ENCODE measurements around the gene ANKRD63.

ANKRD63 gene

DNA sequence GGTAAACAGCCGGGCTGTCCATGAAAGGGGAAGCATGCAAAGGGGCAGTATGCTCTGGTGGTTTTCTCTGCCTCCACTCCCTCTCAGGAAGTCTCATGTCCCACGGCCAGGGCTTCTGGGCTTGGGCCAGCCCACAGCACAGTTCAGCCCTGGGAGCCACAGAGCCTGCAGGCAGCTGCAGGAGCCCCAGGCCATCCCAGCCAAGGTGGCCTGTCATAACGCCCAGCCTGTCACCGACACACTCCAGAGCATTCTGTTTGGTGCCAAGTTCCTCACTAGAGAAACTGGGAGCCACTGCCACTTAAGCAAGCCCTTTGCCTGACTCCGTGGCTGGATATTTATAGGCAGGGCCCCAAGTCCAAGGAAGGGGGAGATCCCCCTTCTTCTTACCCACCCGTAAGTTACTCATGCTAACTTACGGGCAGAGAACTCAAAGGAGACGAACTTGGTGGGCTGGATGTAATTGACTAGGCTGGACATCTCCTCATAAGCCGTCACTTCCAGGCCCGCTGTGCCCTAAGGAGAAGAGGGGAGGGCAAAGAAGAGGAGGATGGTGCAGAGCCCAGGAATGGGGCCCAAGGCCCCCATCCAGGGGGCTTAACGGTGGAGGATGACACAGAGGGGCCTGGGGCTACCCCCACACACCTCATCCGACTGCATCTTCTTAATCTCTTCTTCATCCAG lies 13.2 kb upstream of the ANKRD63 start:
- no peak for DNase-seq (ENCODE audit: low read depth in 1 of 2, low spot score in 1 of 2)

- no peak for DNase-seq (ENCODE audit: low read depth in 1 of 2, low spot score in 1 of 2)
Observed at GRCh38 chr15:40295297-40295696, 12.4 kb upstream of the ANKRD63 start.

DNA sequence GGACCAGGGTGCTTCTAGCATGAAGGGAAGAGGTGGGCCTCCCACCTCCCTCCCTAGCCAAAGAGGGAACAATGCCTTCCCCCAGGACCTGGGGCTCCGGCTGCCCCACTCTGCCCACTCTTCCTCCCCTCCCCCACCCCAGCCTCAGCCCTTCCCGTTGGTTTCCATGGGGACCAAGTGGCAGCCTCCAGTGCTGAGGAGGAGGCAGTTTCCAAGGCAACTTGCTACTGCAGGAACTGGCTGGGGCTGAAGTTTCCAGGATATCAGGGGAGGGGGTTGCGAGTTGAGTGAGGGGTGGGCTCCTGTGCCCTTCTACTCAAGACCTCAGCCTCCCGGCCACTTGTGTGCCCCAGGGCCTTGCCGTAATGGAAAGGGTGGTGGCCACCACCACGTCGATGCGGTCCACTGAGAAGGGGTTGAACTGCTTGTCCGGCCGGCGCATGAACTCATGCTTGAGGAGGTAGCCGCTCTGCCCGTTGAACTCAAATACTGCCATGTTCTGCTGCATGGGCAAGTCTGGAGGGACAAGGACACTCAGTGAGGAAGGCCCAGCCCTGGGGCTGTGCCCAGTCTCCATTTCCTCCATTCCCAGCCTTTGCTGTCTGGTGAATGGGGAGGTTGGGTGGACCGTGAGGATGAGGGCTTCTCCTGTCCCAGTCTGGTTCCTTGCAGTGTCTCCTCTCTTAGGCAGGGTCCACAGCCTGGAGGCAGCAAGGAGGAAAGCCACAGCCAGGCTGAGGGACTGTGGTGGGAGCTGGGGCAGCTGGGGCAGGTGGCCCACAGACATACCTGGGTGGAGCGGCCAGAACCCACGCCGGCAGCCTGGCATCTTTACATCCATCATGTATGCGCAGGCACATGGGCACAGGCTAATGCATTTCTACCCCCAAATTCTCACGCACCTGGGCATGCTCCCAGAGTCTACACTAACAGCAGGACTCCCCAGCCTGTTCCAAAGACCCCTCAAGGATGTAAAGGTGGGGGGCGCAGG lies 11.3 kb upstream of the ANKRD63 start:
- no peak for DNase-seq (ENCODE audit: low read depth in 1 of 2, low spot score in 1 of 2)

DNA sequence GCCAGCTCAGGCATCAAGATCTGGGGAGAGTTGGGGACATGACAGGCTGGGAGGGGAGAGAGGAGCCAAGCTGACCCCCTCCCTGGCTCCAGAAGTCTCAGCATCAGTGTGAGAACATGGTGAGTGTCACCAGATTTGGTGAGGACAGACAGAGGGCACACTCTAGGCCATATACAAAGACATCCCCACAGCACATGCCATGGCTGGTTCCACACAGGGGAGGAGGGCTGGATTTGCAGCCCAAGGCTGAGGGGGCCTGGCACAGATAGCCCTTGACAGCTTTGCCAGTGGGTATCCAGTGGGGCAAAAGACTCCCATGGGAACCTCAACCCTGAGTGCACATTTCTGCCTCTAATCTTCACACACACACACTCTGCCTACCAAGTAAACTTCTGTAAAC lies 10.1 kb upstream of the ANKRD63 start:
- DNase-seq (ENCODE audit: low read depth in 1 of 2, low spot score in 1 of 2) = no peak

DNA sequence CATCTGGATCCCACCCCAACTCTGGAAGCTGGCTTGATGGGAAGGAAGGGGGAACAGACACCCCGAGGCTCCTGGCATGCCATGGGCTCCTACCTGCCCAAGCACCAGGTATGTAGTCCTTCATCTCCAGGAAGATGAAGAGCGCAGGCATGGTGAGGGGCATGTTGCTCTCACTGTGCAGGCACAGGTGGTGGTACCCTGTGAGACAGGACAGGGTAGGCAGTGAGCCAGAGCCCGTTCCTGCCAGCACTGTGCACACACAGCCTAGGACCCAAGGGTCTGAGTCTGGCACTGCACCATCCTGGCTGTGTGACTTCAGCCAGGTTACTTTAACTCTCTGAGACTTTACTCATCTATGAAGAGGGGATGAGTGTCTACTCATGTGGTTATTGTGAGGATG lies 9.4 kb upstream of the ANKRD63 start:
- DNase-seq (ENCODE audit: low read depth in 1 of 2, low spot score in 1 of 2) = no peak

DNA sequence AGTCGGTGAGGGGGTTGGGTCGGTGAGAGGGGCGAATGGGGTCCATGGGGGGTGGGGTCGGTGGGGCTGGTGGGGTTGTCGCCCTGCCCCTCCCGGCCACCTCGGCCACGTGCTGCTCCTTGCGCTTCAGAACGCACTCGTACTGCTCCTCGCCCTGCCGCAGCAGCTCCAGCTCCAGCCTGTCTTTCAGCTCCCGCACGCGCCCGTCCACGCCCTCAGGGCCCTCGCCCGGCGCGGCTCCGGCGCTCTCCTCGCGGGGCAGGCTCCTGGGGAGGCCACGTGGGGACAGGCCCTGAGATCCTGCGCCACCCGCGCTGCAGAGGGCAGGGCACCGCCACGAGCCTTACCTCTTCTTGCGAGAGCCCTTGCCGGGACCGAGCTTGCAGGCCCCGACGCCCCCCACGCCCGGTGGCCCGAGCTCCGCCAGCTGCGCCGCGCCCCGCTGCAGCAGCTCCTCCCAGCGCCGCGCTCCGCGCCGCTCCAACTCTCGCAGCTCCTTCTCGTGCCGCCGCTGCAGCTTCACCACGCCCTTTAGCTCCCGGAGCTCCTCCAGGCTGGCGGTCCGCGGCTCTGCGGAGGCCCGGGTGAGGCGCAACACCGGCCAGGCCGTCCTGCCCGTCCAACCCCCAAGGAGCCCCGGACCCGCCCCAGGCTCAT lies 8.2 kb upstream of the ANKRD63 start:
- no peak for DNase-seq (ENCODE audit: low read depth in 1 of 2, low spot score in 1 of 2)

GRCh38 chr15:40290545-40290917 lies 7.7 kb upstream of the ANKRD63 start:
- no peak for DNase-seq (ENCODE audit: low read depth in 1 of 2, low spot score in 1 of 2)

DNA sequence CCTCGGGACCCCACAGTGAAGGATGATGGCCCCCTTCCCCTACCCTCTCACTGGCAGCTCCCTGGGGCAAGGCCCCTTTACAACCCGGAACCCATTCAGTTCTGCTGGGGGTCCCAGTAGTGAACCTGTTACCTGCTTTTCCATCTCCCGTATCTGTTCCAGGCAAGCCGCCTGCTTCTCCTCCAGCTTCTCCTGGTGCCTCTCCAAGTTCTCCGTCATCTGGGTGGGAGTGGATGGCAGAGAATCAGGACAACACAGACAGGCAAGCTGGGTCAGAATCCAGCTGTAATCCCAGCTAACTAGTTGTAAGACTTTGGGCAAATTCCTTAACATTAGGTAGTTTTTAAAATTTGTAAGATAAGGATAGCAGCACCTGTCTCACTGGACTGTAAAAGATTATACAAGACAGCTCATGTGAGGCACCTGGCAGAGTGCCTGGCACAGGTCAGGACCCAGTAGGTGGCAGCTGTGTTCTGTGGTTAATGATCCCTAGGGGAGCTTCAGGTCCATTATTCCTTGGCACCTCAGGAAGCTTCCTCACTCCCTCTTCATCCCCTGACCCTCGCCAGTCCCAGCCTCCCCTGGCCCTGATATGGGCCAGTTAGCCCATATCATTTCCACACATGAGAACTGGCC lies 6.4 kb upstream of the ANKRD63 start:
- DNase-seq (ENCODE audit: low read depth in 1 of 2, low spot score in 1 of 2) = no peak

GRCh38 chr15:40287968-40288367 lies 5.1 kb upstream of the ANKRD63 start:
- no peak for DNase-seq (ENCODE audit: low read depth in 1 of 2, low spot score in 1 of 2)

GRCh38 chr15:40287505-40287904 lies 4.6 kb upstream of the ANKRD63 start:
- no peak for DNase-seq (ENCODE audit: low read depth in 1 of 2, low spot score in 1 of 2)

DNA sequence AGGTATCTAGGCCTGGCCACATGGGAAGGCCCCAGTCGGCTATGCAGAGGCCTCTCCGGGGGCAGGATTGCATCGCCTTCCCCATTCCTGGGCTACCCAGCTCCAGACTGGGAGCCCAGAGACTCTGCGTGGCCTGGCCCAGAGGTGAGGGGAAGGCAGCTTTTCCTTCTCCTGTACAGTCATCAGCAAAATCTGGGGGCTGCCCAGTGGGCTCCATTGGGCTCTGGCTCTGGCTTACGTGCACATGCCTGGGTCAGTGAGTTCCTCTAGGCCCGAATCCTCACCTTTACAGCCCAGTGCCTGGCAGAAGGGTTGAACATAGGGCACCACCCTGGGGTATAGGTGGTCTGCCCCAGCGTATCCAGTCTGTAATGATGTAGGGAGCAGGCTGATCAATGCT lies 3.9 kb upstream of the ANKRD63 start:
- DNase-seq (ENCODE audit: low read depth in 1 of 2, low spot score in 1 of 2) = no peak

DNA sequence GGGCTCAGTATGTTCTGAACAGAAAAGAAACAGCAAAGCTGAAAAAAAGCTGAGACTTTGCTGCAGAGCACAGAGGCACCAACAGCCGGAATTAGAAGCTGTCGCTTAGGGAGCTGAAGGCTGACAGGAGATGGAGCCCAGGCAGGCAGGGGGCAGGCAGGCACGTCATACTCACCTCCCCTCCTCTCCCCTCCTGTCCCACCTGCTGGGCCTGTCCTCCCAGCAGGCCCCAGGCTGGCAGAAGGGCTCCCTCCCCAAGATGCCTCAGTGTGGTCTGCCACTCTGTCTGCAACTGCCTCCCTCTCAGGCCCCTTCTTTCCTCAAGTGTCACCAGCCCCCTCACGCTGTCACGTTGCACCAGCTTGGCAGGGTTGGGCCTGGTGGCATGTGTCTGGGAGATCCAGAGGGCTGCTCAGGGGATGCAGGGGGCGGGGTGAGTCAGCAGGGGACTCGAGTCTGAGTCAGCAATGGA lies 3.2 kb upstream of the ANKRD63 start:
- DNase-seq (ENCODE audit: low read depth in 1 of 2, low spot score in 1 of 2) = no peak

DNA sequence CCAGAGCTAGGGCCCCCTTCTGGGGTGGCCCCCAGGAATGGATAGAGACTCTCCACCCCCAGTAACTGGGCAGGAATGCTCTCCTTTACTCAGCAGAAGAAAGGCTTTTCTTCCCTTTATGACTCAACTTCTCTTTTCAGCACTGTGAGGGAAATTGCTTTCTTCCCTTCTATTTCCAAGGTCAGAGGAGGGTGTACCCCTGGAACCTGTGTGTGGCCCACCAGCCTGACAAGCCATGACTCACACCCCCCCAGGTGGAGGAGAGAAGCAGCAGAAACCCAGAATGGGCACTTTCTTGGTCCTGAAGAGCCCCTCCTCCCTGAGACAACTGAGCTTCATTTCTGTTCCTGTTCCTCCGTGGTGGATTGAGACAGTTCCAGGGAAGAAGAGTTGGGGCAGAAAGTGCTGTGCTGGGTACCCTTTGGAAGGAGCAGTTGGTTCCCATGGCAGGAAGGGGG lies 2.7 kb upstream of the ANKRD63 start:
- DNase-seq (ENCODE audit: low read depth in 1 of 2, low spot score in 1 of 2) = no peak

DNA sequence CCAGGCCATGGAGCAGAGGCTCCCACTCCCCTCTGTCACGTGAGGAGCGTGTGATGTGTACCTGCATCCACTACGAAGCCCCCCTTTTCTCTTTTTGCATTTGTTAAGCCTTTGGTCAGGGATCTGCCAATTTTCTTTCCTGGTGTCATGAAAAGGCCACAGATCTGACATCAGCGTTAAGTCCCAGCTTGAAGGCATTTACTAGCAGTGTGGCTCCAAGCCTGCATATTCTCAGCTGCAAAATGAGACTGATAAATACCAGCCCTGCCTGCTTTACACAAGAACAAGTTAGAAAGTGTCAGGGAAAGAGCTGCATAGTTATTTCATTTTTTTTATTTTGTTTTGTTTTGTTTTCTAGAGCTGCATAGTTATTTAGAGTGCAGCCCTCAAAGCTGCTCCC lies 2.3 kb upstream of the ANKRD63 start:
- no peak for DNase-seq (ENCODE audit: low read depth in 1 of 2, low spot score in 1 of 2)

- DNase-seq (ENCODE audit: low read depth in 1 of 2, low spot score in 1 of 2) = no peak
Observed at GRCh38 chr15:40283615-40284300, 894 bp upstream of the ANKRD63 start.

DNA sequence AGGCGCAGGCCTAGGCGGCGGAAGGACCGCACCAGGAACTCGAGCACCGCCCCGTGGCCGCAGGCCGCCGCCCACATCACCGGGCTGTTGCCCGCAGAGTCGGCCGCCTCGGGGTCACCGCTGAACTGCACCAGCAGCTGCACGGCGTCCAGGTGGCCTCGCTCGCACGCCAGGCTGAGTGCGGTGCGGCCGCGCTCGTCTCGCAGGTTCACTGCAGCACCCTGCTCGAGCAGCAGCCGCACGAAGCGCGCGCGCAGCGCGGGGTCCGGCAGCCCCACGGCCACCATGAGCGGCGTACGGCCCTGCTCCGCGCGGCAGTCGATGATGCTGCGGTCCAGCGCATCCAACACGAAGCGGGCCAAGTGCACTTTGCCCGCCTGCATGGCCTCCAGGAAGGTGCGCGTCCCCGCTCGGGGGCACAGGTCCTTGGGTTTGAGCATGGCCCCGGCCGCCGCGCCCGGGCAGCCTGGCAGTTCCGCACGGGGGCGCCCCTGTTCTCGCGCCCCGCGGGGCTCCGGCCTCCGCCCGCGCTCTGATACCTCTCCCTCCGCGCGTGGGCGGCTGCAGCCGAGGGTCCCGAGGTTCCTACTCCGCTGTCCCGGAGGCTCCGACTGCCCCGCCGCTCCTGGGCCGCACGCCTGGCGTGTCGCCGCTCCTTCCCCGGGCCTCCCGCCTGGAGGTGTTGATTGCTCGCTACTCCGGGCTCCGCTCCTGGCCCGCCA lies 556 bp downstream of the ANKRD63 start:
- peak in 1 of 2 donors; percentile 18 for DNase-seq (ENCODE audit: low read depth in 1 of 2, low spot score in 1 of 2)

GRCh38 chr15:40281801-40282146 lies 1.1 kb downstream of the ANKRD63 start:
- DNase-seq (ENCODE audit: low read depth in 1 of 2, low spot score in 1 of 2) = no peak

DNA sequence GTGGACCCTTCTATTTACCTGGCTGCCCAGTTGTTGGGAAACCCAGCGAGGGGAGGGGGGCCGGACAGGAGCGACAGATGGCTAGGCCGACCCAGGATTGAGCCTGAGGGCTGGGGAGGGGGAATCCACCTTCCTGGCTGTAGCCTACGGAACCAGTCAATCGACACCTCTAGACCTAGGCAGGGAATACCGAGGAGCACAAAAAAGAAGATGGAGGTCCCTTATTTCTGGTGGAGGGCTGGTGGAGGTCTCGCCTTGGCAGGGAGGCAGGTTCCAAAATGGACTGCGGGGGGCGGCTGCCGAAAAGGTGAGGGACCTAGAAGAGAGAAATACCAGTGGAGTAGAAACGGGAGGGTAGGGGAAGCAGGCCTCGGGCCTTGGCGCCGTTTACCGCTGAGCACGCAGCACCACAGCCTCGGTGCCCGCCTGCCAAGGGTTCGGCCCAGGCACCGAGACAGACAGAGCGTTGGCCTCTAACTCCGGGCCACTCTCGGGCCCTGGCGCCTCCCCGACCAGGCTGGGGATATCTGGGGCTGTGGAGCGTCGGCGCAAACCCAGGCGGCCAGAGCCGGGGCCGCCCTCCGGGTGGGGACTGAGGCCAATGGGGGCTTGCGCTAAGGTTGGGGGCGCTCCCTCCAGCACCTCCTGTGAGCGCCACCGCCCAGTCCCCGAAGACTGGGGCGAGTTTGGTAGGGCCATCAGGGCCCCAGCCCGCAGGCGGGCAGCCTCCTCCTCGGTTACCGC lies 1.6 kb downstream of the ANKRD63 start:
- no peak for DNase-seq (ENCODE audit: low read depth in 1 of 2, low spot score in 1 of 2)

DNA sequence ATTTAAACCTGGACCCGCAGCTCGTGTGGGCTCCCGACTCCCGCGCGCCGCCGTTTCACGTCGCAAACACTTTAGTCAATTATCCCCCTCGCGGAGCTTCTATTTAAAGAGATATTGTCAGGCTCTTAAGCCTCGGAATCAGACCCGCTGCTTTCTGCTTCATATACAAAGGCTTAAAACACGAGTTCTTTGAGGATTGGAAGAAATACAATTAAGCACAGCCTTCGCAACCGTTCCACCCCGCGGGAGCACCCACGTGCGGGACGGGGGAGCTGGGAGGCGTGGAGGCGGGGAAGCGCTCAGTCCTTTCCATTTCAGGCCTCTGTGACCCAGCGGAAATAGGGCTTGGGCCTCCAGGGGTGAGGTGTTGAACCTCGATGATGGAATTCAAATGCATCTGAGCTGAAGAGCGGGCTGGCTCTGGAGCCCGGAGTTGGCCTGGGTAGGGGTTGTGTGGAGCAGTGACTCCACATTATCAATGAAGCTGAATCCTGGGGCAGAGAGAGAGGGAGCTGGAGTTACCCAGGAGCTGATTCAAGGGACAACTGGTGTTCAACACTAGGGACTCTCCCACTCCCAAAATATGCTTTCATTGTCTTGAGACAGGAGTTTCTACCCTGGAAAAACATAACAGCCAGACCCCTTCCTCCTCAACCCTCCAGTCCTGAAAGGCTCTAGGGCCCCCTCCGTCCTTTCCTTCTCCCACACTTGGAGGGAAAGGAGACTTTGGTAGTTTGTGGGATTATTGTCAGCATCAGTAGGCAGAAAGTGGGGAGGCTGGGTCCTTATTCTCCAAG lies 2.4 kb downstream of the ANKRD63 start:
- DNase-seq (ENCODE audit: low read depth in 1 of 2, low spot score in 1 of 2) = no peak
